GM12878 (cell line): ENCODE results near the gene SOCS1. TPM values are rescaled to one million over a fixed set of nuclear protein-coding genes. Genes with fewer than 3 reads are reported as not detected.
A peak's percentile ranks its signal among the peaks of the same experiment; 100 is the strongest.

ENCODE experiments used
- ATF3 ChIP-seq: IDR thresholded peaks from 2 replicates; pipeline ENCODE4 v1.6.1; 2011; ENCODE audit warnings: low read depth, mild to moderate bottlenecking, low read length, moderate library complexity, borderline replicate concordance; ENCODE audit errors: extremely low read depth
- CHD2 ChIP-seq: IDR thresholded peaks from 2 replicates; pipeline ENCODE4 v1.6.1; 2011; ENCODE audit warnings: low read depth, low read length, improper control_type of control experiment, borderline replicate concordance
- E2F4 ChIP-seq: IDR thresholded peaks from 2 replicates; pipeline ENCODE4 v1.6.1; 2012; ENCODE audit warnings: low read depth, low read length, improper control_type of control experiment
- E4F1 ChIP-seq: fragments of 450-650 bp; IDR thresholded peaks from 2 replicates; pipeline ENCODE4 v1.6.1; 2018; ENCODE audit warnings: borderline replicate concordance, mild to moderate bottlenecking; ENCODE audit not compliant: partially characterized antibody
- HDAC6 ChIP-seq: fragments of 200-600 bp; sonication (generic); IDR thresholded peaks from one replicate; pipeline ENCODE4 v1.8.0; 2017; ENCODE audit warnings: antibody characterized with exemption; ENCODE audit not compliant: unreplicated experiment
- JUNB ChIP-seq: IDR thresholded peaks from 2 replicates; pipeline ENCODE4 v1.6.1; 2016; ENCODE audit warnings: antibody characterized with exemption, mild to moderate bottlenecking
- MYB ChIP-seq: fragments of 150-350 bp; IDR thresholded peaks from 2 replicates; pipeline ENCODE4 v1.6.1; 2014; ENCODE audit warnings: mild to moderate bottlenecking, low read depth, low read length, borderline replicate concordance
- POLR2A ChIP-seq: IDR thresholded peaks from 2 replicates; pipeline ENCODE4 v1.6.1; 2011; ENCODE audit warnings: low read depth, mild to moderate bottlenecking, low read length
- SUZ12 ChIP-seq: fragments of 200-600 bp; sonication (generic); IDR thresholded peaks from one replicate; pipeline ENCODE4 v1.6.1; 2018; ENCODE audit warnings: antibody characterized with exemption, mild to moderate bottlenecking; ENCODE audit not compliant: unreplicated experiment
- TAF1 ChIP-seq: IDR thresholded peaks from 2 replicates; pipeline ENCODE4 v1.6.1; 2011; ENCODE audit warnings: mild to moderate bottlenecking, low read depth, low read length, borderline replicate concordance
- TARDBP ChIP-seq: IDR thresholded peaks from 2 replicates; pipeline ENCODE4 v1.6.1; 2016; ENCODE audit warnings: borderline replicate concordance
- TCF3 ChIP-seq: IDR thresholded peaks from 2 replicates; pipeline ENCODE4 v1.6.1; 2012; ENCODE audit warnings: low read depth, mild to moderate bottlenecking, low read length, borderline replicate concordance; ENCODE audit not compliant: insufficient read depth
- TCF7 ChIP-seq: IDR thresholded peaks from 2 replicates; pipeline ENCODE4 v1.6.1; 2014; ENCODE audit warnings: antibody characterized with exemption, borderline replicate concordance
- ZBTB40 ChIP-seq: fragments of 450-650 bp; IDR thresholded peaks from 2 replicates; pipeline ENCODE4 v1.6.1; 2016; ENCODE audit warnings: mild to moderate bottlenecking, moderate library complexity, borderline replicate concordance
- ZNF217 ChIP-seq: fragments of 450-650 bp; IDR thresholded peaks from 2 replicates; pipeline ENCODE4 v1.6.1; 2017; ENCODE audit warnings: antibody characterized with exemption, mild to moderate bottlenecking
- ZNF622 ChIP-seq: fragments of 450-650 bp; IDR thresholded peaks from 2 replicates; pipeline ENCODE4 v1.6.1; 2017; ENCODE audit warnings: mild to moderate bottlenecking, inconsistent platforms
- ZNF687 ChIP-seq: fragments of 450-650 bp; IDR thresholded peaks from 2 replicates; pipeline ENCODE4 v1.6.1; 2017; ENCODE audit warnings: mild to moderate bottlenecking, moderate library complexity
- polyA plus RNA-seq, 11 experiments: library from polyadenylated mRNA; depleted of rRNA in 4 of 11; unstranded in 6 of 11; stranded (reverse) in 5 of 11; fragments of >200 nt; fragmentation: Nextera tagmentation in 4 of 11; fragmentation: Illumina TruSeq in 1 of 11; extraction: Ambion mirVana in 4 of 11; extraction: Trizol in 1 of 11; gene quantifications; 1 replicate in 1 of 11; 2 replicates in 10 of 11; pipeline versions ENCODE4 v1.2.1 to v1.2.3, GENCODE V29; 2011 to 2016; ENCODE audit warnings: inconsistent platforms in 2 of 11, missing spikeins in 2 of 11, low read depth in 1 of 11
- total RNA-seq, 4 experiments: library from RNA; depleted of rRNA in 3 of 4; stranded (reverse); fragments of >200 nt in 3 of 4; fragmentation: Illumina TruSeq in 1 of 4; extraction: Trizol in 1 of 4; gene quantifications; 2 replicates each; pipeline versions ENCODE4 v1.2.1 to v1.2.3, GENCODE V29; 2013 to 2021

SOCS1 gene
- total and polyA plus RNA-seq, 10 of the 15 experiments (the other 5 are each of a cell fraction or from before 2014, with no cell fraction given): 0.42 to 39.8 (median 11.2) TPM

GRCh38 chr16:11258553-11259492, 2.8 kb upstream of the SOCS1 start (continued):
- no peak for TF ChIP-seq ZBTB40
- no peak for TF ChIP-seq TARDBP
- no peak for TF ChIP-seq TCF7
- no peak for TF ChIP-seq ZNF217
- no peak for TF ChIP-seq CHD2
- no peak for TF ChIP-seq E2F4
- TF ChIP-seq ZNF687: 0 out of 2 replicates have a peak, but pooled peaks have one; percentile 52
- no peak for TF ChIP-seq MYB
- TF ChIP-seq JUNB: peak; percentile 48
- TF ChIP-seq E4F1: no peak
- no peak for TF ChIP-seq TAF1
- TF ChIP-seq ATF3: no peak
- TF ChIP-seq SUZ12: no peak
- TF ChIP-seq TCF3: no peak
- no peak for TF ChIP-seq HDAC6
- TF ChIP-seq POLR2A: no peak
- TF ChIP-seq ZNF622: no peak
